ENCODE data around the gene MAP2K3.
A peak's percentile ranks its signal among the peaks of the same experiment; 100 is the strongest.

MAP2K3 gene

GRCh38 chr17:21289902-21290571, 5.5 kb downstream of the MAP2K3 start:
- H2AK5ac ChIP-seq (ENCODE audit: low read length, severe bottlenecking), result peak overlapping the region; percentile 20
- peak overlapping the region; percentile 53 for H4K91ac ChIP-seq (ENCODE audit: low read length)
- no peak overlapping the region for H4K8ac ChIP-seq (ENCODE audit: low read length)
- no peak overlapping the region for H3K27ac ChIP-seq (ENCODE audit: low read length, poor library complexity, severe bottlenecking)
- DNase-seq, result no peak
- H3K79me1 ChIP-seq (replicated peaks; ENCODE audit: low read length, poor library complexity, severe bottlenecking), result peaks cover 16% of the 10 kb centered on the region
- peak overlapping the region; percentile 28 for H3K9ac ChIP-seq (ENCODE audit: low read length)
- H3K27me3 ChIP-seq (ENCODE audit: control insufficient read depth in 1 of 2, insufficient read depth in 1 of 2, low read length in 2 of 2), result no peaks in the 10 kb centered on the region
- 90% methylated on average over 18 of the region's 18 CpGs for WGBS
- no peaks in the 10 kb centered on the region for H3K9me3 ChIP-seq (ENCODE audit: control insufficient read depth, low read length)
- H2BK15ac ChIP-seq (ENCODE audit: low read depth, poor library complexity, severe bottlenecking), result peak overlapping the region; percentile 29
- H3K36me3 ChIP-seq (ENCODE audit: control insufficient read depth in 1 of 2, insufficient read depth in 2 of 2, low read depth in 1 of 2, low read length in 2 of 2), result peaks cover 37 to 42% of the 10 kb centered on the region in 2 experiments
- H3K18ac ChIP-seq (ENCODE audit: low read depth in 1 of 2, low read length in 2 of 2), result peak overlapping the region in 1 of 2 experiments; percentile 34
- no peak overlapping the region for H3K4ac ChIP-seq (ENCODE audit: low read depth in 1 of 2, low read length in 2 of 2)
- no peak overlapping the region for H2BK120ac ChIP-seq (ENCODE audit: low read depth, low read length)
- no peak overlapping the region for H3K4me2 ChIP-seq (ENCODE audit: low read length, poor library complexity, severe bottlenecking)
- H2AFZ ChIP-seq (ENCODE audit: low read depth, low read length), result no peak overlapping the region
- no peak overlapping the region for H2BK5ac ChIP-seq (ENCODE audit: low read depth, low read length, poor library complexity, severe bottlenecking)
- H3K14ac ChIP-seq (ENCODE audit: low read length in 2 of 2), result peak overlapping the region in 1 of 2 experiments; percentile 19
- H3K23ac ChIP-seq (ENCODE audit: low read length in 2 of 2), result peak overlapping the region in 1 of 2 experiments; percentile 46
- no peak overlapping the region for H3K4me3 ChIP-seq (ENCODE audit: insufficient read depth in 1 of 2, low read depth in 1 of 2, low read length in 2 of 2)
- peak overlapping the region in 1 of 2 experiments; percentile 37 for H2BK12ac ChIP-seq (ENCODE audit: low read length in 2 of 2)
- H3K4me1 ChIP-seq (ENCODE audit: control insufficient read depth, insufficient read depth, low read depth, low read length), result peaks cover 52% of the 10 kb centered on the region

GRCh38 chr17:21291357-21291756, 6.8 kb downstream of the MAP2K3 start:
- 71% methylated on average over 10 of the region's 10 CpGs for WGBS
- no peak overlapping the region for H2BK12ac ChIP-seq (ENCODE audit: low read length in 2 of 2)
- H2AFZ ChIP-seq (ENCODE audit: low read depth, low read length), result no peak overlapping the region
- H3K4ac ChIP-seq (ENCODE audit: low read depth in 1 of 2, low read length in 2 of 2), result no peak overlapping the region
- no peaks in the 10 kb centered on the region for H3K27me3 ChIP-seq (ENCODE audit: control insufficient read depth in 1 of 2, insufficient read depth in 1 of 2, low read length in 2 of 2)
- H3K79me1 ChIP-seq (replicated peaks; ENCODE audit: low read length, poor library complexity, severe bottlenecking), result peaks cover 20% of the 10 kb centered on the region
- H3K4me2 ChIP-seq (ENCODE audit: low read length, poor library complexity, severe bottlenecking), result no peak overlapping the region
- H3K4me3 ChIP-seq (ENCODE audit: insufficient read depth in 1 of 2, low read depth in 1 of 2, low read length in 2 of 2), result no peak overlapping the region
- H3K18ac ChIP-seq (ENCODE audit: low read depth in 1 of 2, low read length in 2 of 2), result no peak overlapping the region
- no peak overlapping the region for H3K23ac ChIP-seq (ENCODE audit: low read length in 2 of 2)
- H4K91ac ChIP-seq (ENCODE audit: low read length), result no peak overlapping the region
- H2BK15ac ChIP-seq (ENCODE audit: low read depth, poor library complexity, severe bottlenecking), result no peak overlapping the region
- H3K9me3 ChIP-seq (ENCODE audit: control insufficient read depth, low read length), result no peaks in the 10 kb centered on the region
- no peak for DNase-seq
- no peak overlapping the region for H3K27ac ChIP-seq (ENCODE audit: low read length, poor library complexity, severe bottlenecking)
- peaks cover 33 to 51% of the 10 kb centered on the region in 2 experiments for H3K36me3 ChIP-seq (ENCODE audit: control insufficient read depth in 1 of 2, insufficient read depth in 2 of 2, low read depth in 1 of 2, low read length in 2 of 2)
- peak overlapping the region in 1 of 2 experiments; percentile 2 for H3K14ac ChIP-seq (ENCODE audit: low read length in 2 of 2)
- H2BK120ac ChIP-seq (ENCODE audit: low read depth, low read length), result no peak overlapping the region
- H2BK5ac ChIP-seq (ENCODE audit: low read depth, low read length, poor library complexity, severe bottlenecking), result no peak overlapping the region
- H3K9ac ChIP-seq (ENCODE audit: low read length), result no peak overlapping the region
- no peak overlapping the region for H2AK5ac ChIP-seq (ENCODE audit: low read length, severe bottlenecking)
- peaks cover 50% of the 10 kb centered on the region for H3K4me1 ChIP-seq (ENCODE audit: control insufficient read depth, insufficient read depth, low read depth, low read length)
- H4K8ac ChIP-seq (ENCODE audit: low read length), result no peak overlapping the region

GRCh38 chr17:21291862-21292261, 7.4 kb downstream of the MAP2K3 start:
- no peak overlapping the region for H2BK15ac ChIP-seq (ENCODE audit: low read depth, poor library complexity, severe bottlenecking)
- H2AK5ac ChIP-seq (ENCODE audit: low read length, severe bottlenecking), result no peak overlapping the region
- no peak overlapping the region for H2BK12ac ChIP-seq (ENCODE audit: low read length in 2 of 2)
- H3K4me1 ChIP-seq (ENCODE audit: control insufficient read depth, insufficient read depth, low read depth, low read length), result peaks cover 48% of the 10 kb centered on the region
- no peaks in the 10 kb centered on the region for H3K27me3 ChIP-seq (ENCODE audit: control insufficient read depth in 1 of 2, insufficient read depth in 1 of 2, low read length in 2 of 2)
- no peak overlapping the region for H3K4ac ChIP-seq (ENCODE audit: low read depth in 1 of 2, low read length in 2 of 2)
- H4K91ac ChIP-seq (ENCODE audit: low read length), result no peak overlapping the region
- 60% methylated on average over 12 of the region's 12 CpGs for WGBS
- no peak overlapping the region for H2BK120ac ChIP-seq (ENCODE audit: low read depth, low read length)
- H3K27ac ChIP-seq (ENCODE audit: low read length, poor library complexity, severe bottlenecking), result no peak overlapping the region
- no peaks in the 10 kb centered on the region for H3K9me3 ChIP-seq (ENCODE audit: control insufficient read depth, low read length)
- H3K23ac ChIP-seq (ENCODE audit: low read length in 2 of 2), result no peak overlapping the region
- no peak overlapping the region for H2AFZ ChIP-seq (ENCODE audit: low read depth, low read length)
- peaks cover 33 to 56% of the 10 kb centered on the region in 2 experiments for H3K36me3 ChIP-seq (ENCODE audit: control insufficient read depth in 1 of 2, insufficient read depth in 2 of 2, low read depth in 1 of 2, low read length in 2 of 2)
- H3K9ac ChIP-seq (ENCODE audit: low read length), result no peak overlapping the region
- no peak overlapping the region for H4K8ac ChIP-seq (ENCODE audit: low read length)
- peaks cover 20% of the 10 kb centered on the region for H3K79me1 ChIP-seq (replicated peaks; ENCODE audit: low read length, poor library complexity, severe bottlenecking)
- no peak overlapping the region for H3K4me3 ChIP-seq (ENCODE audit: insufficient read depth in 1 of 2, low read depth in 1 of 2, low read length in 2 of 2)
- H3K18ac ChIP-seq (ENCODE audit: low read depth in 1 of 2, low read length in 2 of 2), result no peak overlapping the region
- no peak for DNase-seq
- H3K4me2 ChIP-seq (ENCODE audit: low read length, poor library complexity, severe bottlenecking), result no peak overlapping the region
- H2BK5ac ChIP-seq (ENCODE audit: low read depth, low read length, poor library complexity, severe bottlenecking), result no peak overlapping the region
- H3K14ac ChIP-seq (ENCODE audit: low read length in 2 of 2), result no peak overlapping the region

GRCh38 chr17:21292867-21293830, 8.6 kb downstream of the MAP2K3 start:
- no peak overlapping the region for H3K23ac ChIP-seq (ENCODE audit: low read length in 2 of 2)
- H3K9me3 ChIP-seq (ENCODE audit: control insufficient read depth, low read length), result no peaks in the 10 kb centered on the region
- H4K91ac ChIP-seq (ENCODE audit: low read length), result no peak overlapping the region
- no peak overlapping the region for H3K27ac ChIP-seq (ENCODE audit: low read length, poor library complexity, severe bottlenecking)
- H3K4ac ChIP-seq (ENCODE audit: low read depth in 1 of 2, low read length in 2 of 2), result no peak overlapping the region
- DNase-seq, result no peak
- H2BK12ac ChIP-seq (ENCODE audit: low read length in 2 of 2), result no peak overlapping the region
- H2AFZ ChIP-seq (ENCODE audit: low read depth, low read length), result no peak overlapping the region
- H3K4me2 ChIP-seq (ENCODE audit: low read length, poor library complexity, severe bottlenecking), result no peak overlapping the region
- H3K14ac ChIP-seq (ENCODE audit: low read length in 2 of 2), result no peak overlapping the region
- no peaks in the 10 kb centered on the region for H3K27me3 ChIP-seq (ENCODE audit: control insufficient read depth in 1 of 2, insufficient read depth in 1 of 2, low read length in 2 of 2)
- 83% methylated on average over 20 of the region's 20 CpGs for WGBS
- H4K8ac ChIP-seq (ENCODE audit: low read length), result no peak overlapping the region
- H2BK15ac ChIP-seq (ENCODE audit: low read depth, poor library complexity, severe bottlenecking), result no peak overlapping the region
- no peak overlapping the region for H3K9ac ChIP-seq (ENCODE audit: low read length)
- H3K18ac ChIP-seq (ENCODE audit: low read depth in 1 of 2, low read length in 2 of 2), result no peak overlapping the region
- H2BK5ac ChIP-seq (ENCODE audit: low read depth, low read length, poor library complexity, severe bottlenecking), result no peak overlapping the region
- peaks cover 23% of the 10 kb centered on the region for H3K79me1 ChIP-seq (replicated peaks; ENCODE audit: low read length, poor library complexity, severe bottlenecking)
- peaks cover 39% of the 10 kb centered on the region for H3K4me1 ChIP-seq (ENCODE audit: control insufficient read depth, insufficient read depth, low read depth, low read length)
- no peak overlapping the region for H3K4me3 ChIP-seq (ENCODE audit: insufficient read depth in 1 of 2, low read depth in 1 of 2, low read length in 2 of 2)
- H2AK5ac ChIP-seq (ENCODE audit: low read length, severe bottlenecking), result no peak overlapping the region
- H2BK120ac ChIP-seq (ENCODE audit: low read depth, low read length), result no peak overlapping the region
- peaks cover 28 to 58% of the 10 kb centered on the region in 2 experiments for H3K36me3 ChIP-seq (ENCODE audit: control insufficient read depth in 1 of 2, insufficient read depth in 2 of 2, low read depth in 1 of 2, low read length in 2 of 2)
